Stimulated activated CD4-positive, alpha-beta T cell treated with anti-CD3 and anti-CD28 coated beads, Interleukin-15, amount 100 ng/mL, for 1 hour (primary cell): Measurements from ENCODE around the gene IL3RA.

Experiments used
- DNase-seq, 2 donors: peaks; one replicate each; pipeline ENCODE4 v3.0.0-alpha.2; 2020; ENCODE audit warnings: low read depth in 1 of 2, low spot score in 1 of 2

Gene IL3RA

DNA sequence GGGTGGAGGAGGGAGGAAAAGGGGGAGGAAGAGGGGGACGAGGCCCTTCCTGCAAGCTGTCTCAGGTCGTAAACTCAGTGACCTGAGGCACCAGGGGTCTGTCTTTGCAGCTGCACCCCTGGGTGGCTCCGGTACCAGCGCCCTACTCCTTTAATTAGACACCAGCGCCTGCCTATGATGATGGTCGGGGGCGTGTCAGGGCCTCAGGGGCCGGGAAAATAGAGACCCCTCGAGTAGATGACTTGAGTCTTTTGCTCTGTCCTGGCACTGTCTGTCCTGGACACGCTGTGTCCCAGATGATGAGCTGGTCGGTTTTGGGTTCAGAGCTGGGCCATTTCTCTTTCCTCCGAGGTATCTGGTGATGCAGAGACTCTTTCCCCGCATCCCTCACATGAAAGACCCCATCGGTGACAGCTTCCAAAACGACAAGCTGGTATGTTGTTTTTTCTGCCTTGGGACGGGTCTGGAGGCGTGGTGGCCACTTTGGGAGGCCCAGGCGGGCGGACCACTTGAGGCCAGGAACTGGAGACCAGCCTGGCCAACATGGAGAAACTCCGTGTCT, 44.2 kb downstream of the IL3RA start:
- DNase-seq = no peak

DNA sequence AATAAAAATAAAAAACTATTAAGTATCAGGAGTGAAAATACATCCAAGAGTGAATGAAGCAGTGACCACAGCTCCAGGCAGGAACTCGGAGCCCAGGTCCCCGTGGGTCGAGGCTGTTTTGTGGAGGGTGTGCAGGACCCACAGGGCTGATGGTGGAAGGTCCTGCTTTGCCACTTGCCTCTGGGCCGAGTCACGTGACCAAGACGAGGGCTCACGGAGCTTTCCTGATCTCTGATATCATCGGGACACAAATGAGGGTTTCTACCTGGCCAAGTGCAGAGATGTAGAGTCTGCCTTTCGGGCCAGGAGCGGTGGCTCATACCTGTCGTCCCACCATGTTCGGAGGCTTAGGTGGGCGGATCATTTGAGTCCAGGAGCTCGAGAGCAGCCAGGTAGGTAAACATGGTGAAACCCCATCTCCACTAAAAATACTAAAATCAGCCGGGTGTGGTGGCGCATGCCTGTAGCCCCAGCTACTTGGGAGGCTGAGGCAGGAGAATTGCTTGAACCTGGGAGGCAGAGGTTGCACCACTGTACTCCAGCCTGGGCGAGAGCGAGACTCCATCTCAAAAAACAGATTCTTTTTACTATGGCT, 48.2 kb downstream of the IL3RA start:
- no peak for DNase-seq

DNA sequence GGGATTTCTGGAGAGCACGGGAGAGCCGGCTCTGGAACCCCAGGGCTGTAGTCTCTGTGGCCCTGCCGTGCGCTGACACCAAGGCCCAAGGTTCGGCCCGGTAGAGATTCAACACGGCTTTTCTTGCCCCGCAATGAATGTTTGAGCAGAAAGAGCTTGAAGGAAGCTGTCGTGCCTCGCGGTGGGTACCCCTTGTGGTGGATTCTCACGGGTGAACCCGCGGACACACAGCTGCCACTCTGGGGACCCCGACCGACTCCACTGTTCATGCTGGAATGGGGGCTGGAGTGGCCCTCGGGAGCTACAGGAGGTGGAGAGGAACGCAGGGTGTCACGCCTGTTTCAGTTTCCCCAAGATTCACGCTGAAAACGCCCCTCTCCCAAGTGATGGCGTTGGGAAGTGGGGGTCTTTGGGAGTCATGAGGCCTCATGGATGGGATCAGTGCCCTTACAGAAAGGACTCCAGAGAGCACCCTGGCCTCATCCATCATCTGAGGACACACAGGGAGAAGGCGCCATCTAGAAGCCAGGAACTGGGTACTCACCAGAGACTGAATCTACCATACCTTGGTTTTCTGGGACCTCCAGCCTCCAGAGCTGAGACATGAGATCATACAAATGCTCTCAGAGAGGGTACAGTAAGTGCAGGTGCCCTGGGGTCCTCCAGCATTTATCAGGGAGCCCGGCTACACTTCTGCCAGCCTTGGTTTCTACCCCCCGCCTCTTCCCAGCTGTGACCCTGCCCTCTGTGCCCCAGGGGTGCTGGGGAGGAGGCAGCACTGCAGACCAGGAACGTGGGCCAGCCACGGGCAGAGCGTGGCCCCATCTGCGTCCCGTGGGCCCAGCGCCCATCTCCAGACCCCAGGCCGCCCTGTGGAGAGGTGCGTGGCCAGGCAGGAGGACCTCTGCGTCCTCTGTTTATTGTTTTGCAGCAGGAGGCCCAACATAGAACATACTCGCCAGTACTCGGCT, 49.0 kb downstream of the IL3RA start:
- no peak for DNase-seq

DNA sequence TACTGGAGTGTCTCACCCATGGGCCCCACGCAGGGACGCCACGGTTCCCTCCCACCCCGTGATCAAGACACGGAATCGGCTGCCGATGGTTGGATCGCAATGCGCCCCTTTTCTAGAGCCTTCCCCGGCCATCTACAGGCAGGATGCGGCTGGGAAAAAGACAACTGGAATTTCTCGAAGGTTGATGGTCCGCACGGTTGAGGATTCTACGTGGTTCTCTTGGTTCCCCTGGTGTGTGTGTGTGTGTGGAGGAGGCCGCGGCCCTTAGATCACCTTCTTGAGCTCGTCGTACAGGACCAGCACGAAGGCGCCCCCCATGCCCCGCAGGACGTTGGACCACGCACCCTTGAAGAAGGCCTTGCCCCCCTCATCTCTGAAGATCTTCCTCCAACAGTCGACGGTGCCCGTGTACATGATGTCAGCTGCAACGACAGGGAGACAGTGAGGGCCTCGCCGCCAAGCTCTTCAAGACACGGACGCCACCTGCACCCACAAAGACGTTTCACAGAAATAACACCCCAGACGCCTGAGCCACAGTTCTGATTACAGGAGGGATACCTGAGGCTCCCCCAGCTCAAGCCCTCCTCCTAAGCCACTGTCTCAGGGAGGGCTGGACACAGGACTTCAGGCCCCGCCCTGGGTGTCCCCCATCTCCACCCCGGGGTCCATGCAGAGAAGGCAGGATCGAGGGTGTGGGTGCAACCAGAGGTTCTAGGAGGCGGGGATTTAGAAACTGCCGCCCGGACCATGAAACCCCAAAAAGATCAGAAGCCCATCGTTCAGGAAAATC, 49.9 kb downstream of the IL3RA start:
- no peak for DNase-seq

DNA sequence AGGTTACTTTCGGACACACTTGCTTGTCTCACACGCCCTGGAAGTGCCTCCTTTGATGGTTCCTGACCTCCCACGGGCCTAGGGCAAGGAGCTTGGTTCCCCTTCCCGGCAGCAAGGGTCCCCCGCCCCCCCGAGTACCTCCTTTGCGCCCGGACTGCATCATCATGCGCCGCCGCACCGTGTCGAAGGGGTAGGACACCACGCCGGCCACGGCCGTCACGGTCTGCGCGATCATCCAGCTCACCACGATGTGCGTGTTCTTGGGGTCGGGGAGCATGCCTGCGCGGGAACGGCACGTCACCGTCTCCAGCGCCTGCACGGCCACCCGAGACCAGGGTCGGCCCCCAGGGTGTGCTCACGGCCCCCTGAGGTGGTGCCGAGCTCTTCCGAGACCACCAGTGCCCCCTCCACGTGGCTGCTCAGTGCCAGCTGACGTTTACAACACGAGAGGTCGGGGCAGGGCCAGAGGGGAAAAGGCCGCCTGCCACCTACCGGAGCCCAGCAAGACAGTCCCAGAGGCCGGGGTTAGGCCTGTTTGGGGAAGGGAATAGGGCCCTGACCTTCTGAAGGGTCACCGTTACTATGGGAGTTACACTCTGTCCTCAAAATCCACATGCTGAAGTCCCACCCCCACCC, 50.7 kb downstream of the IL3RA start:
- DNase-seq = no peak

DNA sequence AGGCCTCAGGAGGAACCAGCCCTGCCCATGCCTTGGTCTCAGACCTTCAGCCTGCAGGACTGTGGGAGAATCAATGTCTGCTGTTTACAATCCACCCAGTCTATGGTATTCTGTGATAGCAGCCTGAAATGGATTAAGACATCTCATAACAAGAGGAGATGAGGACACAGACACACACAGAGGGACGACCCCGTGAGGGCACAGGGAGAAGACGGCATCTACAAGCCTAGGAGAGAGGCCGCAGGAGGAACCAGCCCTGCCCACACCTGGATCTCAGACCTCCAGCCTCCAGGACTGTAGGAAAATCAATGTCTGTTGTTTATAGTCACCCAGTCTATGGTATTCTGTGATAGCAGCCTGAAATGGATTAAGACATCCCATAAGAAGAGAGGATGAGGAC, 52.1 kb downstream of the IL3RA start:
- DNase-seq = no peak

DNA sequence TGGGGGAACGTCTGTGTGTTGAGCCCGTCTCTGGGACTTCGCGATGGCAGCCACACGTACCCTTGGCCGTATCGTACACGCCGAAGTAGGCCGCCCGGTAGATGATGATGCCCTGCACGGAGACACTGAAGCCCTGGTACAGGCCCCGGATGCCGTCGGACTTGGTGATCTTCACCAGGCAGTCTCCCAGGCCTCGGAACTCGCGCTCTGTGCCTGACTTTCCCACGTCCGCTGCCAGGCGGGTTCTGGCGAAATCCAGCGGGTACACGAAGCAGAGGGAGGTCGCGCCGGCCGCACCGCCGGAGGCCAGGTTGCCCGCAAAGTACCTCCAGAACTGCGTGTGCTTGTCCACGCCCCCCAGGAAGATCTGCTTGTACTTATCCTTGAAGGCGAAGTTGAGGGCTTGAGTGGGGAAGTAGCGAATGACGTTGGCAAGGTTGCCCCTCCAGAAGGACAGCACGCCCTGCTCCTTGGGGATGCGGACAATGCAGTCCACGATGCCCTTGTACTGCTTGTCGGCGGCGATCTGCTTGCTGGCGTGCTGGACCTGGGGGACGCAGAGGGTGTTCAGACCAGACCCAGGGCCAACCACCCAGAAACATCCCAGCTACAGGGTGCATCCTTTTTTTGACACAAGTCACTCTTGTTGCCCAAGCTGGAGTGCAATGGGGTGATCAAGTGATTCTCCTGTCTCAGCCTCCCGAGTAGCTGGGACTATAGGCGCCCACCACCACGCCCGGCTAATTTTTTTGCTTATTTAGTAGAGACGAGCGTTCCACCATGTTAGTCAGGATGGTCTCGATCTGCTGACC, 52.8 kb downstream of the IL3RA start:
- DNase-seq = no peak

DNA sequence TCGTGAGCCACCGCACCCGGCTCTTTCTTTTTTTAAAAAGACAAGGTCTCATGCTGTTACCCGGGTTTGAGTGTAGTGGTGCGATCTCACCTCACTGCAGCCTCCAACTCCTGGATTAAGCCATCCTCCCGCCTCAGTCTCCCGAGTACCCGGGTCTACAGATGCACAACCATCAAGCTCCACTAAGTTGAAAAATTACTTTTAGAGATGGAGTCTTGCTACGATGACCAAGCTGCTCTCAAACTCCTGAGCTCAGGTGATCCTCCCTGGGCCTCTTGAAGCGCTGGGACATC, 53.4 kb downstream of the IL3RA start:
- DNase-seq = no peak

DNA sequence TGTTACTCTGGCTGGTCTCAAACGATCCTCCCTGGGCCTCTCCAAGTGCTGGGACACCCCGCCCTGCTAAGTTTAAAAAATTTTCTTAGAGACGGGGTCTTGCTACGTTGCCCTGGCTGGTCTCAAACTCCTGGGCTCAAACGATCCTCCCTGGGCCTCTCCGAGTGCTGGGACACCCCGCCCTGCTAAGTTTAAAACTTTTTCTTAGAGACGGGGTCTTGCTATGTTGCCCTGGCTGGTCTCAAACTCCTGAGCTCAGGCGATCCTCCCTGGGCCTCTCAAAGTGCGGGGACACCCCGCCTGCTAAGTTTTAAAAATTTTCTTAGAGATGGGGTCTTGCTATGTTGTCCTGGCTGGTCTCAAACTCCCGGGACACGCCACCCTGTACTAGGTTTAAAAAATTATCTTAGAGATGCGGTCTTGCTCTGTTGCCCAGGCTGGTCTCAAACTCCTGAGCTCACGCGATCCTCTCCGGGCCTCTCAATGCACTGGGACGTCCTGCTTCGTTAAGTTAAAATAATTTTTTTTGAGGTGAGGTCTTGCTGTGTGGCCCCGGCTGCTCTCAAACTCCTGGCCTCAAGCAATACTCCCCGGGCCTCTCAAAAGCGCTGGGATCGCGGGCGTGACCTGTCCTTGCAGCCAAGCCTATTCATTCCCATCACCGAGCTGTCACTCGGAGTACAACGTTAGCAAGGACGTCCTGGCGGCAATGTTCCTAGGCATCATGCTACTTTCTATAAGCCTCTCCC, 54.2 kb downstream of the IL3RA start:
- DNase-seq = no peak

DNA sequence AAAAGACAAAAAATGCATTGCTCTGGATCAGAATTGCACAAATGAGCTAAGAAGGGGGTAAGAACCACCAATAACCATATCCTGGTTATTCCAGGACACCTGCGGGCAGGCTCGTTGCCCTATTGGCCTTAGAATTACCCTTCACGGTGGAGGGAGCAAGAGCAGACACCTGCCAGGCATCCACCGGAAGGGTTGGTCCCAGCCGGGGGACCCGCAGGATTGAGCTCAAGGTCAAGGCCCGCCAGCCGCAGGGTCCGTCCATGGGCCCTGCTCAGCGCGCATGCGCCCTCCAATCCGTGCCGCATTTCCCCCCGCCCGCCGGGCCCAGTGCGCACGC, 54.8 kb downstream of the IL3RA start:
- peak in 1 of 2 donors; percentile 92 for DNase-seq

DNA sequence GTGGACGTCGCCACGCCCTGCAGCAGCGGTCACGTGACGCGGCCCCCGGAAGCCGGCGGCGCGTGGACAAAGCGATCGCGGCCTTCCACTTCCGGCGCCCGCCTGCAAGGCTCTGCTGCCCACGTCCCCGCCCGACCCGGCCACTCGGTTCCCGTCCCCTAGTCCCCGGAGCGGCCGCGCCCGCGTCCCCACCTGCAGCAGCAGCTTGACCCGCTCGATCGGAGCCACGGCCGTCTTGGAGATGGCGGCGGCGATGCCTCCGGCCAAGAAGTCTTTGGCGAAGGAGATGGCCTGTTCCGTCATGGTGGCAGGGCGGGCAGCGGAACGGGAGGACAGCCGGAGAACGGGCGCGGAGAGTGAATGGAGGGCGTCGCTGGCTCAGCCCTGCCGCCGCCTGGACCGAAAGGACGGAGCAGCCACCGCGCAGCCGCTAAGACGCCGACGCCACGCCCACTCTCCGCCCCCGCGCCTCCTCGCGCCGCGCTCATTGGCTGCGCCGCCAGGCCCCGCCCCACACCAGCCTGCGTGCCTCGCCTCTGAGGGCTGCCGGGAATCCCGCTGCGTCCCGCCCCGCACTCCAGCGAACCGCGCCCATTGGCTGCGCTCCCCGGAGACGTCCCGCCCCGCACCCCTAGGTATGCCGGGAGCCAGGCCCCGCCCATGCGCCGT, 55.3 kb downstream of the IL3RA start, which contains the start of gene SLC25A6:
TSS of gene SLC25A6 (minus strand) at position 407 of the 669 bp plus-strand sequence. CDS start at position 303, 104 bp downstream.
- DNase-seq = peak; percentile 99 to 100

DNA sequence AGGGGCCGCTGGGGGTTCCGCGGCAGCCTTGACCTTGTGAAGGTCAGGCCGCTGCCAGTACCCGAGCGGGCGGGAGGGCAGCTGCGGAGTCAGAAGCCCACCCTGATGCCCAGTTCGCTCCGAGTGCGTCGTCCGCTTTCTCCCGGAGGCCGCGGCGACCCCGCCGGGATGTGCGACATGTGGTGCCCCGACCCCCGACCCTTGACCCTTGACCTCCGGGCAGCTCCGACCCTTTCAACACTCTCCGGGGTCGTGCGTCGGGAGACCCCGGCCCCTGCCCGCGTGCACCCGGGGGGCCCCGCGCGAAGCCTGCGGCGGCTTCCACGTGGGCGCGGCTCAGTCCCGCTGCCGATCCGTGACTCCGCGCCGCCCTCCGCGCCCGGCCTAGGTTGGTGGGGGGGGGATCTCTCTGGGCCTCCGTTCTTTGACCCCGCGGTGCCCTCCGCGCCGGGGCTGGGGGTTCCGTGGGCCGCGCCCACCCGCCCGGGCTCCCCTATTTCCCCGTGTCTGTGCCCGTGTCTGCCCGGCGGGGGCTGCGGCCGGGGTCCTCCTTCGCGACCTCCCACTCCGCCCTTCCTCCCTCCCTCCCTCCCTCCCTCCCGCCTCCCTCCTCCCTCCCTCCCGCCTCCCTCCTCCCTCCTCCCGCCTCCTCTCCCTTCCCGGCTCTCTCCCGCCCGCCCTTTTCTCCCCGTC, 55.9 kb downstream of the IL3RA start:
- DNase-seq = no peak

DNA sequence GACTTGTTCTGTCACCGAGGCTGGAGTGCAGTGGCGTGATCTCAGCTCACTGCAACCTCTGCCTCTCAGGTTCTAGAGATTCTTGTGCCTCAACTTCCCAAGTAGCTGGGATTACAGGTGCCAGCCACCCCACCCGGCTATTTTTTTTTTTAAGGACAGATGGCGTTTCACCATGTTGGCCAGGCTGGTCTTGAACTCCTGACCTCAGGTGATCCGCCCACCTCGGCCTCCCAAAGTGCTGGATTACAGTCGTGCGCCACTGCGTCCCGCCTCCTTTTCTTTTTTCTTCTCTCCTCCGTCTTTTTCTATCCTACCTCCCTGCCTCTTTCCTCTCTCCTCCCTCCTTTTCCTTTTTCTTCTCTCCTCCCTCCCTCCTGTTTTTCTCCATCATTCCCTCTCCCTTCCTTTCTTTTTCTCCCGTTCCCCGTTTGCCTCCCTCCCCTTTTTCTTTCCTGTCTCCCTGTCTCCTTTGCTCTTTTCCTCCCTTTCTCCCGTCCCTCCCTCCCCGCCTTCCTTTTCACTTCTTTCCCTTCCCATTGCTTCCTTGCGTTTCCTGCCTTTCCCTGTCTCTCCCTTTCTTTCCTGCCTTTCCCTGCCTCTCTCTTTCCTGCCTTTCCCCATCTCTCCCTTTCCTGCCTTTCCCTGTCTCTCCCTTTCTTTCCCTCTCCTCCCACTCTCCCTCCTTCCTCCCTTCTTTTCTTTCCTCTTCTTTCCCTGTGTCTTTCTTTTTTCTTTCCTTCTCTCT, 57.5 kb downstream of the IL3RA start:
- DNase-seq = no peak

DNA sequence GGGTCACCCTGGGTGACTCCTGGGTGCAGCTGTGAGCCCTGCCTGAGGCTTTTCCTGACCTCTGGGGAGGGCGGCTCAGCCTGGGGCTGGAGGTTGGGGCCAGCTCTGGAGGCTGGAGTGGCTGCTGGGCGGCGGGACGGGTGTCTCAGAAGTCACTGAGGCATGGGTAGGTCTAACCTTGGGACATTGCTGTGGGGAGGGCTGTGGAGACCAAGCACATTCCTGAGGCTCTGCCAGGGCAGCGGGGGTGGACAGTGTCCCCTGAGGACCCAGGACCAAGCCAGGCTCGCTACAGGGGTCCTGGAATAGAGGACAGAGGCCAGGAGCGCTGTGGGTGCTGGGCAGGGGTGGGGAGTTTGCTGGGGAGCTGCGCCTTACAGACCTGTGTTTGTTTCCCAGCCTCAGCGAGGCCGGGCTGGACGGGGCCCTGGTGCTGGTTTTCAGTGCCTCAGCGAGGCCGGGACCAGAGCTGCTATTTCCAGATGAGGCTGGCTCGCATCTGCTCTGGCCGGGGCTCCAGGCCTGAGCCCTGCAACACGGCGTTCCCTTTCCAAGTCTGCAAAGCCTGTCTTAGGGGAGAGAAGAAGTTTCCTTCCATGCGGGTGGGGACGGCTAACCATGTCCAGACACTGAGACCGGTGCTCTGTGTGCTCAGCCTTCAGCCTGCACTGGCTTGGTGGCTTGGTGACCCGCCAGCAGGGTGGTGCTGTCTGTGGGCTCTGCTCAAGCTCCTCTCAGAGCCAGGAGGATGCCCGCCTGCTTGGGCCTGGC, 58.3 kb downstream of the IL3RA start:
- no peak for DNase-seq

DNA sequence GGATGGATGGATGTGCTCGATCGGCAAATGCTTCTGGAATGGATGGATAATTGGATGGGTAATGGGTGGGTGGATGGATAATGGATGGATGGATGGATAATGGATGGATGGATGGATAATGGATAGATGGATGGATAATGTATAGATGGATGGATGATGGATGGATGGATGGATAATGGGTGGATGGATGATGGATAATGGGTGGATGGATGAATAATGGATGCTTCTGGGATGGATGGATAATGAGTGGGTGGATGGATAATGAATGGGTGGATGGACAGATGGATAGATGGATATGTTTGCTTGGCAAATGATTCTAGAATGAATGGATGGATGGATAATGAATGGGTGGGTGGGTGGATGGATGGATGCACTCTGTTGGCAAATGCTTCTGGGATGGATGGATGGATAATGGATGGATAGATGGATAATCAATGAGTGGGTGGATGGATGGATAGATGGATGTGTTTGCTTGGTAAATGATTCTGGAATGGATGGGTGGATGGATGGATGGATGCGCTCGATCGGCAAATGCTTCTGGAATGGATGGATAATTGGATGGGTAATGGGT, 59.1 kb downstream of the IL3RA start:
- no peak for DNase-seq

DNA sequence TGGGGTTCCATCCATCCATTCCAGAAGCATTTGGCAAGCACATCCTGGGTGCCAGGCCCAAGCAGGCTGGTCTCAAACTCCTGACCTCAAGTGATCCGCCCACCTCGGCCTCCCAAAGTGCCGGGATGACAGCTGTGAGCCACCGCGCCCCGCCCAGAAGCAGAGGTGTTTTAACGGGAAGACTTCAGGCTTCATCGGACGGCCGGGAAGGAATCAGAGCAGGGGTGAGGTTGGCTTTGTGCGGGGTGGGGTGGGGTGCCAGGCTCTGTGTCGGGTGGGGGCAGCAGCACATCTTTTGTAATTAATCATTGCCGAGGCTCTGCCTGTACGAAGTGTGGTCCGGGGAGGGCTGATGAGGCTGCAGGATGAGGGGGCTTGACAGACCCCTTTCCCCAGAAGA, 60.4 kb downstream of the IL3RA start:
- no peak for DNase-seq
